ENCODE measurements around the gene MPO.

Gene MPO

DNA sequence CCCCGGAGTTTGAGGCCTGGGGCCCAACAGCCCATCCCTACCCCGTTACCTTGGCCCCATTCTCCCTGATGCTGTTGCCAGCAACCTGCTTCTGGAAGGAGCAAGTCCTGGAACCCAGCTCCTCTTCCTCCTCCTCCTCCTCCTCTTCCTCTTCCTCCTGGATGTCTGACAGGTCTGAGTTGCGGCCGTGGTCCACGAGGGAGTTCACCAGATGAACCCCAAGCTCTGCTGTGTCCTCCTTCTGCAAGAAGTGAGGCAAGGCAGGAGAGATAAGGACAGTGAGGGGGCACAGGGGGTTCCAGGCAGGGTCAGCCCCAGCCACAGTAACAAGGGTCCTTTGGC, 29.2 kb upstream of the MPO start:
- DNase-seq (ENCODE audit: low read depth, low spot score), result no peak
- no peak overlapping the region for H3K4me3 ChIP-seq (ENCODE audit: low read depth, low read length)
- TF ChIP-seq CTCF (IDR thresholded peaks at IDR 0.05; ENCODE audit: low read depth, low read length), result no peak
- in situ Hi-C loops (cut with HindIII; ENCODE audit: low sequenced_read_pairs), result no loop called here

DNA sequence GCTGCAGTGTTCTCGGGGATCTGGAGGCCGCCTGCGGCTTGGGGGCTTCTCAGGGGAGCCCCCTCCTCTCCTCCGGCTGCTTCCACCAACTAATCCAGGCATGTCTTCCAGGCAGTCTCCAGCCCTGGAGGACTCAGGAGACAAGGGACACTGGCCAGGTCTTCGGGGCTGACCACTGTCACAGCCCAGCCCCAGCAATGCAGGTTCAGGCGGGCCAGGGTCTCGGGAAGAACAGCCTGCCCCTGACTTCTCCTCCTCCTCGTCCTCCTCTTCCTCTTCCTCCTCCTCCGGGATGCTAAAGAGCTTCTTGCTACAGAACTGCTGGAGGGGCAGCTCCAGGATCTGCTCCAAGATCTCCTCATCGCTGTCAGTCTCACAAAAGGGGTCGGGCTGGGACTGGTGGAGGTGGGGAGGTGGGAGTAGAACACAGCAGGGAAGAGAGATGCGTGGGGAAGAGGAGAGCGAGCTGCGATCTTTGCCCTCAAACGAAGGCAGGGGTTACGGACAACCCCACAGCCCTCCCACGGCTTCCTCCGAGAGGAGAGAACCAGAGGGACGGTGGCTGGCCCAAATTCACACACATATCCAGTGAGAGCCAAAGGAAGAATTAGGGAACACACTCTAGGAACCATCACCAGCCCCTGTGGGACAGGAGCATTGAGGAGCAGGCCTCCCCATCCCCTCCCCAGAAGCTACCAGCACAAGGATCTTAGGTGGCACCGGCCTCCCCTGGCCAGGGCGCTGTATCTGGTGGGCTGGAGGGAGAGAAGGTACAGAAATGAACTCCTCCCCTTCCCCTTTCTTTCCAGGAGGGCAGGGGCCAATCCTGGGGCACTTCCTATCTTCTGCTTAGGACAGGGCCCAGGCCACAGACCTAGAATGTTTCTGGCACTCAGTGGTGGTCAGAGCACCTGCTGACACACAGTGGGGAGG, 28.5 kb upstream of the MPO start:
- no peak overlapping the region for H3K4me3 ChIP-seq (ENCODE audit: low read depth, low read length)
- DNase-seq (ENCODE audit: low read depth, low spot score), result no peak
- in situ Hi-C loops (cut with HindIII; ENCODE audit: low sequenced_read_pairs), result no loop called here
- no peak for TF ChIP-seq CTCF (IDR thresholded peaks at IDR 0.05; ENCODE audit: low read depth, low read length)

GRCh38 chr17:58308173-58308984, 27.6 kb upstream of the MPO start:
- DNase-seq (ENCODE audit: low read depth, low spot score), result no peak
- in situ Hi-C loops (cut with HindIII; ENCODE audit: low sequenced_read_pairs), result no loop called here
- TF ChIP-seq CTCF (IDR thresholded peaks at IDR 0.05; ENCODE audit: low read depth, low read length), result peak; percentile 44
- H3K4me3 ChIP-seq (ENCODE audit: low read depth, low read length), result no peak overlapping the region

DNA sequence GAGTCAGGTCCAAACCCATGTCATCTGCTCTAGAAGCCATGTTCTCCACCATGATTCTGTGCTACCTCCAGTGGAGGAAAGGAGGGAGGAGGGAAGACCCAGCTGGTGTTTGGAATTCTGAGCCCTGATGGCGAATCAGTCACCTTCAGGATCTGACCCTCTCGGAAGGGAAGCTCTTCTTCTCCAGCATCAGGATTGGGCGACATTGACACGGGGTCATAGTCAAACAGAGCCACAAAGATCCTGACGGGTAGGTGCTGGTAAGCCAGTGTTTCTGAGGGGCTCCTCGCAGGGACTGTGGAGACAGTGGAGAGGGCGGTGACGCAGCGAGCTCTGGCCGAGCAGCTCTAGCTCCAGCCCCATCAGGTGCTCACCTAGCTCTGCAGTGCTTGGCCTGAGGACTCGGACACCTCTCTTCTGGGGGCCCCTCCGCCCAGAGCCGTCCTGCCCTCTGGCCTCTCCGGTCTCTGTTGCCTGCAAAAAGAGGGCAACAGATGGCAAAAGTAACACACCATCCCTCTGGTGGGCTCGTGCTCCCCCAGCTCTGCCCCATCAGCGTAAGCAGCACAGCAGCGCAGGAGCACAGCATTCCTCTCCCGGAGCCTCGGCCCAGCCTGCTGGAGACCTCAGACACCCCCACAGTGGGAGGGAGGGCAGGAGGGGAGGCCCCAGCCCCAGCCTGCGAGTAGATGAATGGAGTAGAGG, 26.9 kb upstream of the MPO start:
- TF ChIP-seq CTCF (IDR thresholded peaks at IDR 0.05; ENCODE audit: low read depth, low read length), result no peak
- no peak for DNase-seq (ENCODE audit: low read depth, low spot score)
- in situ Hi-C loops (cut with HindIII; ENCODE audit: low sequenced_read_pairs), result no loop called here

DNA sequence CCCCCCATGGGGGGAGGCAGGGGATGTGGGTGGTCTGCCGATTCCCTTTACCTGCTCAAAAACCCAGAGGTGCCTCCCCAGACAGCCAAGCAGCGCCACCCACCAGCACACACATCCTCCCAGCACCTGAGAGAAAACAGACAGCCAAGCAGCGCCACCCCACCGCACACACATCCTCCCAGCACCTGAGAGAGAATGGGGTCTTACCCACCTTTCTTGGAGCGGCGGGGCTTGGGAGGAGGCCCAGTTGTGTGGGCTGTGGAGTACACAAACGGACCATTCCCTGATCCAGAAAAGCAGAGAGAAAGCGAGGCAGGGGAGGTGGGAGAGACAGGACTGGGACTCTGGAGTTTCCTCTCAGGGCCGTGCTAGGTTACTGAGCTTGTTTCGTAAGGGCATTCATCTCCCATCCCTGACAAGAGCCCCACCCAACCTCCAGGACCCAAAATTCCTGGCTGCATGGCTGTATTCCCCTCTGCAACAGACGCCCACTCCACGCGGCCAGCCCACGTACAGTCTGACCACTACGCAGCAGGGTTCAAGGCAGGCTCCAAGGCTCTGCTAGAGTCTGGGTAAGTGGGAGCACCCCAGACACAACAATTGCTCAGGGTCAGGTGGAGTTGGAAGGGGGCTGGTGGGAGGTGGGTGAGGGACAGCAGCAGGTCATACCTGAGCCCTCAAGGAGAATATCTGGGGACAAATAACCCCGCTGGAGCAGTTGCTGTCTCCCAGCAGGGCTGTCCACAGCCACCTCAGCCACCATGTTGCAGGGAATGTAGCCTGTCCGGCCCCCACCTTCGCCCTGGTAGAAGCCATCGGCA, 25.6 kb upstream of the MPO start:
- in situ Hi-C loops (cut with HindIII; ENCODE audit: low sequenced_read_pairs), result no loop called here
- DNase-seq (ENCODE audit: low read depth, low spot score), result no peak
- no peak overlapping the region for H3K4me3 ChIP-seq (ENCODE audit: low read depth, low read length)
- TF ChIP-seq CTCF (IDR thresholded peaks at IDR 0.05; ENCODE audit: low read depth, low read length), result no peak

More for the DNA sequence above, 26.9 kb upstream of the MPO start:
- H3K4me3 ChIP-seq (ENCODE audit: low read depth, low read length), result no peak overlapping the region

Measured in astrocyte of the spinal cord (primary cell).